ENCODE data around the gene RABEP1. TPM values are rescaled to one million over a fixed set of nuclear protein-coding genes. Genes with fewer than 3 reads are reported as not detected.
"Not testable (repeated sequence)": the region's sequence is repeated elsewhere in the genome, so short reads cannot be mapped to it uniquely, and the experiment has no call there.

Gene RABEP1
- total RNA-seq, 2 donors from 2014 or later = 49.7 to 52.1 TPM

DNA sequence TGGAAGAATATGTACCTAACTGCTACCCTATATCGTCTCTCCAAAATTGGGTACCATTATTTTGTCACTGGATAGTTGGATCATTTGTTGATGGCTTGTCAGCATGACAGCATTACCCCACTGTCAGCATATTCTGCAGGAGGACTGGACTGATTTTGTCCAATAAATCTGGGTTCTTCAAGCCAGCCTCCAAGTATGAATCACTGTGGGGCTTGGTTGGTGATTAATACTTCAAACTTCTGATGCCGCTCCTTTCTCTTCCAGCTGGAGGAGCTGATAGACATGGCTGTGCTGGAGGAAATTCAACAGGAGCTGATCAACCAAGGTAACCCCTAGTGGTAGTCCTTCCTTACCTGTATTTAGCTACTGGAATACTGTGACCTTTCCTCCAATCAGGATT is 140.4 kb downstream of the RABEP1 start:
- no peak for DNase-seq (ENCODE audit: low spot score in 2 of 2)
- no peak for ATAC-seq
- no peaks in the 10 kb centered on the region for H3K9me3 Mint-ChIP-seq
- H3K36me3 Mint-ChIP-seq = peaks cover 33 to 38% of the 10 kb centered on the region in 2 donors
- no peak overlapping the region for H3K27ac Mint-ChIP-seq

GRCh38 chr17:5424909-5425308 is 142.8 kb downstream of the RABEP1 start:
- no peak for DNase-seq (ENCODE audit: low spot score in 2 of 2)
- Mint-ChIP-seq H3K36me3 (peaks cover 24 to 36% of the 10 kb centered on the region in 2 donors), H3K9me3 (no peaks in the 10 kb centered on the region), H3K27ac (peak overlapping the region; percentile 15 to 25)
- no peak for ATAC-seq

GRCh38 chr17:5425826-5426225 is 143.7 kb downstream of the RABEP1 start:
- ATAC-seq = no peak
- Mint-ChIP-seq H3K36me3 (peaks cover 15 to 33% of the 10 kb centered on the region in 2 donors), H3K27ac (peak overlapping the region in 1 of 2 donors; percentile 15), H3K9me3 (no peaks in the 10 kb centered on the region)
- no peak for DNase-seq (ENCODE audit: low spot score in 2 of 2)

- H3K36me3 Mint-ChIP-seq = peaks cover 11 to 24% of the 10 kb centered on the region in 2 donors
- no peak for ATAC-seq
- no peaks in the 10 kb centered on the region for H3K9me3 Mint-ChIP-seq
- peak overlapping the region in 1 of 2 donors; percentile 75 for H3K27ac Mint-ChIP-seq
- no peak for DNase-seq (ENCODE audit: low spot score in 2 of 2)
These were observed 147.3 kb downstream of the RABEP1 start for GRCh38 chr17:5429191-5429887.

- DNase-seq (ENCODE audit: low spot score in 2 of 2) (no peak), ATAC-seq (no peak)
- Mint-ChIP-seq H3K27ac (peak overlapping the region; percentile 65 to 82), H3K36me3 (peaks cover 14 to 29% of the 10 kb centered on the region in 2 donors), H3K9me3 (no peaks in the 10 kb centered on the region)
These were observed 148.4 kb downstream of the RABEP1 start for GRCh38 chr17:5430413-5430999.

DNA sequence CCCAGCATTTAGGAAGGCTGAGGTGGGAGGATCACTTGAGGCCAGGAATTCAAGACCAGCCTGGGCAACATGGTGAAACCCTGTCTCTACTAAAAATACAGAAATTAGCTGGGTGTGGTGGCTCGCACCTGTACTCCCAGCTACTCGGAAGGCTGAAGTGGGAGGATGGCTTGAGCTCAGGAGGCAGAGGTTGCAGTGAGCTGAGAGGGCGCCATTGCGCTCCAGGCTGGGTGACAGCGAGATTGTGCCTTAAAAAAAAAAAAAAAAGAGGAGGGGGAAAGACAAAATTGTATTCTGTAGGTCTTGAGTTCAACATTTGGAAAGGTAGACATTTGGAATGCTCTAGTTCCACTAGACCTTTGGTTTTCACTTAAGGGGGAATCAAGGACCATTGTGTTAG is 149.2 kb downstream of the RABEP1 start:
- Mint-ChIP-seq H3K36me3 (peaks cover 10 to 25% of the 10 kb centered on the region in 2 donors), H3K27ac (peak overlapping the region; percentile 65 to 82)
- H3K9me3 Mint-ChIP-seq; DNase-seq (ENCODE audit: low spot score in 2 of 2); ATAC-seq: not testable (repeated sequence)

DNA sequence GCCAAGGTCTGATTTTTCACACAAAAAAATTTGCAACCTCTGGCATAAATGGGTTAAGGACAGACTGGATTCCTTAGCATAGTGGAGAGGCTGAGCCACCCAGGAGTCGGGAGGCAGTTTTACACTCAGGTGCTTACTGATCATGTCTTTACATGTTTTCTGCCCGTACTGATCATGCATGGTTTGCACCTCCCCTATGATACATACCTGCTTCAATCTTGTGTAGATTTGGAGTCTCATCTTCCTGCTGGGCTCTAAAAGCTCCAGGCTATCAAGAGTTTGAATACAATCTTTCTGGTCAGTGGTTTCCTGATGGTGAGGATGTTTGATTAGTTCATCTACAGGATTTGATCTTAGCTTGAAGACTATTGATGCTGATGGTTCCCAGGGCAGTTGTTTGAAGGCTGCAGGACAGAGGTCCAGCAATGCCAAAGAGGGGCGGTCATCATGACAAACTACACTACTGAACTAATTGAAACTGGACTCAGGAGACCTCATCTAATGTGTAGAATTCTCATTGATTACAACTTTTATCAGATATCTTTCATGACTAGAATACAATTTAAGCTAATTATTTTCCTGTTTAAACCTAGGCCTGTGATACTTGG is 150.0 kb downstream of the RABEP1 start:
- peaks cover 10 to 33% of the 10 kb centered on the region in 2 donors for H3K36me3 Mint-ChIP-seq
- ATAC-seq (no peak), DNase-seq (ENCODE audit: low spot score in 2 of 2) (no peak)
- no peaks in the 10 kb centered on the region for H3K9me3 Mint-ChIP-seq
- H3K27ac Mint-ChIP-seq = peak overlapping the region; percentile 65 to 81

GRCh38 chr17:5434984-5435383 is 152.9 kb downstream of the RABEP1 start:
- Mint-ChIP-seq H3K27ac (peak overlapping the region; percentile 76 to 86), H3K9me3 (no peaks in the 10 kb centered on the region), H3K36me3 (peaks cover 18 to 50% of the 10 kb centered on the region in 2 donors)
- DNase-seq (ENCODE audit: low spot score in 2 of 2) (no peak), ATAC-seq (no peak)

Other genes with a start within 250 kb of the RABEP1 start
- under 1 TPM; 0.20 to 0.23 TPM for gene SLC52A1, start 246.9 kb upstream of the RABEP1 start, total RNA-seq
- gene ZFP3, start 203.8 kb upstream of the RABEP1 start, total RNA-seq = 1 to 10 TPM in 1 of 2 donors, under 1 TPM in 1; 0.73 to 1.7 TPM
- 10 to 100 TPM; 15.5 to 19.2 TPM for gene ZNF232, start 170.4 kb upstream of the RABEP1 start, total RNA-seq
- under 1 TPM in 1 of 2 donors, not detected in 1; 0.18 TPM for gene USP6, start 166.3 kb upstream of the RABEP1 start, total RNA-seq
- 1 to 10 TPM; 3.3 to 8.2 TPM for gene ZNF594, start 90.4 kb upstream of the RABEP1 start, total RNA-seq
- gene SCIMP, start 47.4 kb upstream of the RABEP1 start, total RNA-seq = under 1 TPM in 1 of 2 donors, not detected in 1; 0.14 TPM
- 100 to 1,000 TPM; 121 to 136 TPM for gene NUP88, start 137.4 kb downstream of the RABEP1 start, total RNA-seq
- gene RPAIN, start 137.9 kb downstream of the RABEP1 start, total RNA-seq = 10 to 100 TPM; 49.1 to 61.3 TPM
- 100 to 1,000 TPM; 234 to 350 TPM for gene C1QBP, start 156.9 kb downstream of the RABEP1 start, total RNA-seq
- 10 to 100 TPM; 15.8 to 32.7 TPM for gene DHX33, start 186.7 kb downstream of the RABEP1 start, total RNA-seq
- gene DERL2, start 203.9 kb downstream of the RABEP1 start, total RNA-seq = 10 to 100 TPM; 58.3 to 63.8 TPM
- 10 to 100 TPM; 26.4 to 46.6 TPM for gene MIS12, start 204.3 kb downstream of the RABEP1 start, total RNA-seq

Data from activated naive CD4-positive, alpha-beta T cell treated with anti-CD3 and anti-CD28 coated beads, Interleukin-2, amount 50 U/mL, for 72 hours (primary cell).